ENCODE data around the gene CATSPERE.

CATSPERE gene

GRCh38 chr1:244642526-244642925 is 181.5 kb downstream of the CATSPERE start:
- Histone ChIP-seq H3K9me3 (ENCODE audit: insufficient read depth, low read depth, low read length) (no peaks in the 10 kb centered on the region), H3K9ac (ENCODE audit: low read depth, low read length, poor library complexity, severe bottlenecking) (no peak overlapping the region), H3F3A (ENCODE audit: low read depth) (no peaks in the 10 kb centered on the region), H3K9me2 (replicated peaks; ENCODE audit: low read depth, low read length) (no peaks in the 10 kb centered on the region), H3K4me1 (ENCODE audit: insufficient read depth, low read length, poor library complexity, severe bottlenecking) (no peaks in the 10 kb centered on the region), H3K27me3 (ENCODE audit: insufficient read depth, low read length, poor library complexity, severe bottlenecking) (no peaks in the 10 kb centered on the region), H4K20me1 (ENCODE audit: insufficient read depth, low read length, poor library complexity, severe bottlenecking) (no peaks in the 10 kb centered on the region), H2AFZ (ENCODE audit: low read length) (no peak overlapping the region), H3K4me3 (ENCODE audit: low read length, poor library complexity, severe bottlenecking) (no peak overlapping the region), H3K36me3 (ENCODE audit: insufficient read depth, low read length) (no peaks in the 10 kb centered on the region), H3K4me2 (ENCODE audit: low read depth, low read length, poor library complexity, severe bottlenecking) (no peak overlapping the region), H3K79me2 (ENCODE audit: insufficient read depth, low read length) (no peaks in the 10 kb centered on the region)
- TF ChIP-seq CTCF (conservative IDR thresholded peaks at IDR 0.05; ENCODE audit: low read length) (no peak), EZH2phosphoT487 (IDR thresholded peaks at IDR 0.05; ENCODE audit: borderline replicate concordance) (no peak)

GRCh38 chr1:244642988-244643387 is 181.9 kb downstream of the CATSPERE start:
- Histone ChIP-seq H3F3A (ENCODE audit: low read depth) (no peaks in the 10 kb centered on the region), H3K4me2 (ENCODE audit: low read depth, low read length, poor library complexity, severe bottlenecking) (no peak overlapping the region), H3K4me3 (ENCODE audit: low read length, poor library complexity, severe bottlenecking) (no peak overlapping the region), H3K4me1 (ENCODE audit: insufficient read depth, low read length, poor library complexity, severe bottlenecking) (no peaks in the 10 kb centered on the region), H3K9me2 (replicated peaks; ENCODE audit: low read depth, low read length) (no peaks in the 10 kb centered on the region), H2AFZ (ENCODE audit: low read length) (no peak overlapping the region), H3K9ac (ENCODE audit: low read depth, low read length, poor library complexity, severe bottlenecking) (no peak overlapping the region), H3K9me3 (ENCODE audit: insufficient read depth, low read depth, low read length) (no peaks in the 10 kb centered on the region), H3K36me3 (ENCODE audit: insufficient read depth, low read length) (no peaks in the 10 kb centered on the region), H3K79me2 (ENCODE audit: insufficient read depth, low read length) (no peaks in the 10 kb centered on the region), H3K27me3 (ENCODE audit: insufficient read depth, low read length, poor library complexity, severe bottlenecking) (no peaks in the 10 kb centered on the region), H4K20me1 (ENCODE audit: insufficient read depth, low read length, poor library complexity, severe bottlenecking) (no peaks in the 10 kb centered on the region)
- TF ChIP-seq CTCF (conservative IDR thresholded peaks at IDR 0.05; ENCODE audit: low read length) (no peak), EZH2phosphoT487 (IDR thresholded peaks at IDR 0.05; ENCODE audit: borderline replicate concordance) (no peak)

- Histone ChIP-seq H3K4me1 (ENCODE audit: insufficient read depth, low read length, poor library complexity, severe bottlenecking) (no peaks in the 10 kb centered on the region), H3K79me2 (ENCODE audit: insufficient read depth, low read length) (no peaks in the 10 kb centered on the region), H3F3A (ENCODE audit: low read depth) (no peaks in the 10 kb centered on the region), H4K20me1 (ENCODE audit: insufficient read depth, low read length, poor library complexity, severe bottlenecking) (no peaks in the 10 kb centered on the region), H3K9ac (ENCODE audit: low read depth, low read length, poor library complexity, severe bottlenecking) (no peak overlapping the region), H3K4me3 (ENCODE audit: low read length, poor library complexity, severe bottlenecking) (no peak overlapping the region), H2AFZ (ENCODE audit: low read length) (no peak overlapping the region), H3K27me3 (ENCODE audit: insufficient read depth, low read length, poor library complexity, severe bottlenecking) (no peaks in the 10 kb centered on the region), H3K9me3 (ENCODE audit: insufficient read depth, low read depth, low read length) (no peaks in the 10 kb centered on the region), H3K9me2 (replicated peaks; ENCODE audit: low read depth, low read length) (no peaks in the 10 kb centered on the region), H3K4me2 (ENCODE audit: low read depth, low read length, poor library complexity, severe bottlenecking) (no peak overlapping the region), H3K36me3 (ENCODE audit: insufficient read depth, low read length) (no peaks in the 10 kb centered on the region)
- TF ChIP-seq CTCF (conservative IDR thresholded peaks at IDR 0.05; ENCODE audit: low read length) (no peak), EZH2phosphoT487 (IDR thresholded peaks at IDR 0.05; ENCODE audit: borderline replicate concordance) (no peak)
These were observed 184.3 kb downstream of the CATSPERE start for GRCh38 chr1:244645414-244645813.

Data from Loucy (cell line).